Upper lobe of right lung (tissue), 1 donor: ENCODE measurements around the gene RNF217. TPM values are rescaled to one million over a fixed set of nuclear protein-coding genes. Genes with fewer than 3 reads are reported as not detected.
"Not testable (repeated sequence)": the region's sequence is repeated elsewhere in the genome, so short reads cannot be mapped to it uniquely, and the experiment has no call there.

Experiments
- ATAC-seq: fragments of 200-7000 bp; cut with Tn5 transposase; one replicate; pipeline ENCODE4 v1.9.1; 2020; ENCODE audit warnings: mild to moderate bottlenecking, moderate library complexity
- DNase-seq: peaks from one replicate; pipeline ENCODE4 v3.0.0-alpha.2; 2020
- H3K27ac ChIP-seq: fragments of 200-600 bp; one replicate; pipeline ENCODE4 v1.8.0; 2022
- H3K27me3 ChIP-seq: fragments of 200-600 bp; one replicate; pipeline ENCODE4 v1.8.0; 2022; ENCODE audit warnings: mild to moderate bottlenecking
- H3K36me3 ChIP-seq: fragments of 200-600 bp; one replicate; pipeline ENCODE4 v1.8.0; 2022
- H3K4me1 ChIP-seq: fragments of 200-600 bp; one replicate; pipeline ENCODE4 v1.8.0; 2022
- H3K4me3 ChIP-seq: fragments of 200-600 bp; one replicate; pipeline ENCODE4 v1.8.0; 2022; ENCODE audit warnings: mild to moderate bottlenecking
- H3K9me3 ChIP-seq: fragments of 200-600 bp; one replicate; pipeline ENCODE4 v1.8.0; 2022
- intact Hi-C: fragments of 100-400 bp; cut with DNase I; formaldehyde crosslinking; loops from one replicate; pipeline ENCODE4 v1.11.0; 2022
- total RNA-seq: library from RNA; stranded (reverse); fragmentation: NEBNext Ultra II Directional; extraction: Animal tissue kit (Norgen Biotek cat#: 25700); gene quantifications from one replicate; pipeline ENCODE4 v1.2.1, GENCODE V29; 2021
- TF ChIP-seq, protein P1 (sequence below): fragments of 200-600 bp; IDR thresholded peaks from one replicate; pipeline ENCODE4 v1.8.0; 2022; ENCODE audit warnings: antibody characterized with exemption
- donor health status: DM: no; HTN: yes; CAD: no; lungs with severe emphysema.

Gene RNF217
- total RNA-seq, 1 donor from 2014 or later = 29.2 TPM

GRCh38 chr6:125031385-125031784 is 69.1 kb downstream of the RNF217 start:
- no peak for ATAC-seq
- TF ChIP-seq, protein P1, sequence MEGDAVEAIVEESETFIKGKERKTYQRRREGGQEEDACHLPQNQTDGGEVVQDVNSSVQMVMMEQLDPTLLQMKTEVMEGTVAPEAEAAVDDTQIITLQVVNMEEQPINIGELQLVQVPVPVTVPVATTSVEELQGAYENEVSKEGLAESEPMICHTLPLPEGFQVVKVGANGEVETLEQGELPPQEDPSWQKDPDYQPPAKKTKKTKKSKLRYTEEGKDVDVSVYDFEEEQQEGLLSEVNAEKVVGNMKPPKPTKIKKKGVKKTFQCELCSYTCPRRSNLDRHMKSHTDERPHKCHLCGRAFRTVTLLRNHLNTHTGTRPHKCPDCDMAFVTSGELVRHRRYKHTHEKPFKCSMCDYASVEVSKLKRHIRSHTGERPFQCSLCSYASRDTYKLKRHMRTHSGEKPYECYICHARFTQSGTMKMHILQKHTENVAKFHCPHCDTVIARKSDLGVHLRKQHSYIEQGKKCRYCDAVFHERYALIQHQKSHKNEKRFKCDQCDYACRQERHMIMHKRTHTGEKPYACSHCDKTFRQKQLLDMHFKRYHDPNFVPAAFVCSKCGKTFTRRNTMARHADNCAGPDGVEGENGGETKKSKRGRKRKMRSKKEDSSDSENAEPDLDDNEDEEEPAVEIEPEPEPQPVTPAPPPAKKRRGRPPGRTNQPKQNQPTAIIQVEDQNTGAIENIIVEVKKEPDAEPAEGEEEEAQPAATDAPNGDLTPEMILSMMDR = no peak
- H3K9me3 ChIP-seq = no peaks in the 10 kb centered on the region
- H3K27ac ChIP-seq = no peak overlapping the region
- no peaks in the 10 kb centered on the region for H3K27me3 ChIP-seq
- DNase-seq = no peak
- H3K4me3 ChIP-seq = no peak overlapping the region
- H3K36me3 ChIP-seq = no peaks in the 10 kb centered on the region
- intact Hi-C loops = no loop called here
- no peaks in the 10 kb centered on the region for H3K4me1 ChIP-seq

DNA sequence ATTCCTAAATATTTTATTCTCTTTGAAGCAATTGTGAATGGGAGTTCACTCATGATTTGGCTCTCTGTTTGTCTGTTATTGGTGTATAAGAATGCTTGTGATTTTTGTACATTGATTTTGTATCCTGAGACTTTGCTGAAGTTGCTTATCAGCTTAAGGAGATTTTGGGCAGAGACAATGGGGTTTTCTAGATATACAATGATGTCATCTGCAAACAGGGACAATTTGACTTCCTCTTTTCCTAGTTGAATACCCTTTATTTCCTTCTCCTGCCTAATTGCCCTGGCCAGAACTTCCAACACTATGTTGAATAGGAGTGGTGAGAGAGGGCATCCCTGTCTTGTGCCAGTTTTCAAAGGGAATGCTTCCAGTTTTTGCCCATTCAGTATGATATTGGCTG is 72.7 kb downstream of the RNF217 start:
- ATAC-seq, H3K9me3 ChIP-seq, H3K27ac ChIP-seq, H3K36me3 ChIP-seq, H3K27me3 ChIP-seq, DNase-seq, H3K4me1 ChIP-seq, intact Hi-C loops, H3K4me3 ChIP-seq: not testable (repeated sequence)

DNA sequence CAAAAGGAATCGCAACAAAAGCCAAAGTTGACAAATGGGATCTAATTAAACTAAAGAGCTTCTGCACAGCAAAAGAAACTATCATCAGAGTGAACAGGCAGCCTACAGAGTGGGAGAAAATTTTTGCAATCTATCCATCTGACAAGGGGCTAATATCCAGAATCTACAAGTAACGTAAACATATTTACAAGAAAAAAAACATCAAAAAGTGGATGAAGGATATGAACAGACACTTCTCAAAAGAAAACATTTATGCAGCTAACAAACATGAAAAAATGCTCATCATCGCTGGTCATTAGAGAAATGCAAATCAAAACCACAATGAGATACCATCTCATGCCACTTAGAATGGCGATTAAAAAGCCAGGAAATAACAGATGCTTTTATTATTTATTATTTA is 74.2 kb downstream of the RNF217 start:
- H3K4me3 ChIP-seq, intact Hi-C loops, H3K36me3 ChIP-seq, H3K27ac ChIP-seq, H3K9me3 ChIP-seq, H3K4me1 ChIP-seq, DNase-seq, ATAC-seq, H3K27me3 ChIP-seq: not testable (repeated sequence)

DNA sequence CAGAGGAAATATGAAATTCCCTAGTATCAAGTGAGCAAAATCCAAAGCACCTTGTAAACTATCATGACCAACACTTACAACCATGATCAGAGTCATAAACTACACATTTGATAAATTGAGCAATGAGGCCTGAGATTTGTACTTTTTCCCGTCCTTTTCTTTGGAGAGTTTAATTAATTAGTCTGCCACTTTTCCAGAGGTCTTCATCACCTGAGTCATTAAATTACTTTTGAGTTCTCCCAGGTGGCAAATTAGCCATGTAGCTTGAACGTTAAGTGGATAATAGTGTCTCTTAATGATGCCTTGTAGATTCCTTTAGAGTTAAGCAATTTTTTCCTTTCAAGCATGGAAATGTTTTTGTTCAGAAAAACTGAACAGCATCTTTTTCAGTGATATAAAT is 75.6 kb downstream of the RNF217 start:
- no peaks in the 10 kb centered on the region for H3K4me1 ChIP-seq
- no peaks in the 10 kb centered on the region for H3K9me3 ChIP-seq
- no peak for DNase-seq
- no peaks in the 10 kb centered on the region for H3K27me3 ChIP-seq
- no peaks in the 10 kb centered on the region for H3K36me3 ChIP-seq
- no peak overlapping the region for H3K27ac ChIP-seq
- no peak for ATAC-seq
- intact Hi-C loops = no loop called here
- TF ChIP-seq, protein P1 = no peak
- H3K4me3 ChIP-seq = no peak overlapping the region

DNA sequence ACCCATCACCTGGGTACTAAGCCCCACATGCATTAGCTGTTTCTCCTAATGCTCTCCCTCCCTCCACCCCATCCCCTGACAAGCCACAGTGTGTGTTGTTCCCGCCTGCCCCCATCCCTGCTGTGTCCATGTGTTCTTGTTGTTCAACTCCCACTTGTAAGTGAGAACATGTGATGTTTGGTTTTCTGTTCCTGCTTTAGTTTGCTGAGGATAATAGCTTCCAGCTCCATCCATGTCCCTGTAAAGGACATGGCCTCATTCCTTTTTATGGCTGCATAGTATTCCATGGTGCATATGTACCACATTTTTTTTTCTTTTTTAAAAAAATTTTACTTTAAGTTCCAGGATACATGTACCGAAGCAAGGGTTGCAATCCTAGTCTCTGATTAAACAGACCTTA is 76.7 kb downstream of the RNF217 start:
- ATAC-seq = no peak
- Histone ChIP-seq H3K9me3 (no peaks in the 10 kb centered on the region), H3K4me1 (no peaks in the 10 kb centered on the region), H3K27ac (no peak overlapping the region), H3K27me3 (no peaks in the 10 kb centered on the region), H3K36me3 (no peaks in the 10 kb centered on the region), H3K4me3 (no peak overlapping the region)
- intact Hi-C loops = no loop called here
- no peak for DNase-seq
- TF ChIP-seq, protein P1 = no peak

GRCh38 chr6:125041740-125042459 is 79.7 kb downstream of the RNF217 start:
- Histone ChIP-seq H3K36me3 (peaks cover 20% of the 10 kb centered on the region), H3K9me3 (no peaks in the 10 kb centered on the region), H3K27ac (no peak overlapping the region), H3K4me3 (no peak overlapping the region), H3K27me3 (no peaks in the 10 kb centered on the region), H3K4me1 (no peaks in the 10 kb centered on the region)
- intact Hi-C loops = no loop called here
- TF ChIP-seq, protein P1 = no peak
- no peak for ATAC-seq
- DNase-seq = no peak

DNA sequence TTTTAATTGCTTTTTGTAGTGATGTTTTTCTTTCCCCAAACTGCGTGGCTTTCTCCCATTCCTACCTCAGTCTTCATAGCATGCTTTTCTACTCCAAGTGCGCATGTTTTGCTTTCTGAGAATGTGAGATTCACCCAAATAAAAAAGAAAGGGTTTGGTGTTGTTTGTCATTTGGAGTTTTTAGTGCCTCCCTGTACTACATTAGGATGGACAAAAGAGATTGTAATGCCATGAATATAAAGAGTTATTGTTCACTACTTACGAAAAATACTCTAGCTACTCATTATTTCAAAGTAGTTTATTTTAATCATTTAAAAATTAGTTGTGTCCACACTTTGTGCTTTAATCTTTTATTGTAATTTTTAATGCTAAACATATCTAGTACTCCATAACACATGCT is 81.8 kb downstream of the RNF217 start:
- no peaks in the 10 kb centered on the region for H3K4me1 ChIP-seq
- DNase-seq (no peak), ATAC-seq (no peak)
- no peaks in the 10 kb centered on the region for H3K9me3 ChIP-seq
- intact Hi-C loops = no loop called here
- H3K36me3 ChIP-seq = peaks cover 21% of the 10 kb centered on the region
- no peaks in the 10 kb centered on the region for H3K27me3 ChIP-seq
- no peak overlapping the region for H3K4me3 ChIP-seq
- TF ChIP-seq, protein P1 = no peak
- no peak overlapping the region for H3K27ac ChIP-seq
